Muscle layer of colon (tissue), 2 donors: ENCODE measurements around the gene DNER.

ENCODE experiments used
- H3K27ac ChIP-seq: one replicate; pipeline ENCODE4 v1.7.0; 2013; ENCODE audit warnings: low read depth, mild to moderate bottlenecking, low read length, moderate library complexity
- H3K27me3 ChIP-seq, 2 donors: one replicate each; pipeline ENCODE4 v1.7.0; 2013; ENCODE audit warnings: low read length in 2 of 2, mild to moderate bottlenecking in 2 of 2; ENCODE audit not compliant: insufficient read depth in 2 of 2, control insufficient read depth in 1 of 2
- H3K36me3 ChIP-seq: one replicate; pipeline ENCODE4 v1.7.0; 2013; ENCODE audit warnings: mild to moderate bottlenecking, low read length; ENCODE audit not compliant: insufficient read depth
- H3K4me1 ChIP-seq: one replicate; pipeline ENCODE4 v1.7.0; 2013; ENCODE audit warnings: mild to moderate bottlenecking, low read length; ENCODE audit not compliant: insufficient read depth
- H3K4me3 ChIP-seq, 2 donors: one replicate each; pipeline ENCODE4 v1.7.0; 2013; ENCODE audit warnings: low read length in 2 of 2, low read depth in 1 of 2, mild to moderate bottlenecking in 1 of 2, moderate library complexity in 1 of 2
- H3K9ac ChIP-seq: one replicate; pipeline ENCODE4 v1.7.0; 2013; ENCODE audit warnings: low read length
- H3K9me3 ChIP-seq: one replicate; pipeline ENCODE4 v1.7.0; 2013; ENCODE audit warnings: mild to moderate bottlenecking, low read length
- donor health status: abdominal sarcoma.
- donor health status: Adenocarcinoma of cecum.

The DNER gene

DNA sequence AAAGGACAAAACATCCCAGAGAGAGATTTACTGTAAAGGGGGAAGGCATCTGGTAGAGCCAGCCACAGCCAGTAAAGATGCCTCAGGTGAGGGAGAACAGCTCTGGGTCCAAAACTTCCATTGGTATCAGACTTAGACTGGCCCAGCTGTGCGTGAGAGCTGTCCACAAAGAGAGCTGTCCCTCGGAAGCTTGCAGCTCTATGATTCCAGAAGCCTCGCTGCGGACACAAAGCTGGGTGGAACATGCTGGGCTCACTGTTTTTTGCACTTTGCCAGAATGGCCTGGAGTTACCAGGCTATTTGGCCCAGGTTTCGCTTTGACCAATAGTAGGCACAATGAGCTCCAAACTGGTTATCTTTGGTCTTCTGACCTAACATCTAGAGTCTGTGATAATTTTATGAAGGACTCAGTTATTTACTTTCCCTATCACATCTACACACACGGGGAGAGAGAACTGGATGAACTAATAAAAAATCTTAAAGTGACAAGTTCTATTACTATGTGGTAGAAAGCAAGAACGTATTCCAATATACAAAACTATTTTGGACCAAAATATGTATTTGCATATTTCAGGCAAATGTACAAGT is 101.9 kb downstream of the DNER start:
- no peaks in the 10 kb centered on the region for H3K4me1 ChIP-seq
- no peaks in the 10 kb centered on the region for H3K36me3 ChIP-seq
- no peak overlapping the region for H3K9ac ChIP-seq
- H3K27me3 ChIP-seq: no peaks in the 10 kb centered on the region
- H3K9me3 ChIP-seq: no peaks in the 10 kb centered on the region
- H3K4me3 ChIP-seq: no peak overlapping the region
- no peak overlapping the region for H3K27ac ChIP-seq

DNA sequence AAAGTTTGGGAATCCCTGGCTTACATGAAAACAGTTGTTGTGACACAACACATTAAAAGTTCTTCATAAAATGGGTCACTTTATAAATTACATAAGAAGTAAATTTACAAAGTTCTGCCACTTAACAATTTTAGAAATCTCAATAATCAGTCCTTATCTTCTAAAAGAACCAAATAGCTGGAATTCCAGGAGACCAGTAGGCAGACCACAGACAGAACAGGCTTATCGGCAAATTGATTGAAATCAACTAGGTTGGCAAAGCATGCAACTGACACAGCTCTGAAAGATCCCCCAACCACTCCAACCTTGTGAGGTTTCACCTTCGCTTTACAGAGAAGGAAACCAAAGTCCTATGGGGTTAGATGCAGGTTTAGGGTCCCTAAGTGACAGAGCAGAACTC is 103.0 kb downstream of the DNER start:
- Histone ChIP-seq H3K27me3 (no peaks in the 10 kb centered on the region), H3K9me3 (no peaks in the 10 kb centered on the region), H3K4me3 (no peak overlapping the region), H3K36me3 (no peaks in the 10 kb centered on the region), H3K27ac (no peak overlapping the region), H3K4me1 (no peaks in the 10 kb centered on the region), H3K9ac (no peak overlapping the region)

DNA sequence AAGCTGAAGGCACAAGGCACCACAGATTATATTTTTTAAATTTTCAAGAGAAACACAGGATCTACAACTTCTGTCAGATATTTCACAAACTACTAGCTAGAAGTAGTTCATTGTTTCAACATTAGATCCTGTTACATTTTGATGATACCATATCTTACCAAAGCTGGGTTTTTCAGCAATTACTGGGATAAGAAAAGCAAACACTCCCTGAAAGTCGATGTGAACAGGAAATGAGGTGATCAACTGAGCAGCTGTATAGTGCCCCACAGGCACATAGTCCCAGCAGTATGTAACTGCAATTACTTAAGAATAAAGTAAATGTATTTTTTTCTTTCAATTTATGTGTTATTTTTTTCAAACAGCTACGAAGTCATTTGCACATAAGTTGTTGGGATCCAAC is 103.5 kb downstream of the DNER start:
- H3K36me3 ChIP-seq: no peaks in the 10 kb centered on the region
- no peak overlapping the region for H3K4me3 ChIP-seq
- no peak overlapping the region for H3K27ac ChIP-seq
- no peaks in the 10 kb centered on the region for H3K4me1 ChIP-seq
- no peaks in the 10 kb centered on the region for H3K27me3 ChIP-seq
- no peak overlapping the region for H3K9ac ChIP-seq
- H3K9me3 ChIP-seq: no peaks in the 10 kb centered on the region

DNA sequence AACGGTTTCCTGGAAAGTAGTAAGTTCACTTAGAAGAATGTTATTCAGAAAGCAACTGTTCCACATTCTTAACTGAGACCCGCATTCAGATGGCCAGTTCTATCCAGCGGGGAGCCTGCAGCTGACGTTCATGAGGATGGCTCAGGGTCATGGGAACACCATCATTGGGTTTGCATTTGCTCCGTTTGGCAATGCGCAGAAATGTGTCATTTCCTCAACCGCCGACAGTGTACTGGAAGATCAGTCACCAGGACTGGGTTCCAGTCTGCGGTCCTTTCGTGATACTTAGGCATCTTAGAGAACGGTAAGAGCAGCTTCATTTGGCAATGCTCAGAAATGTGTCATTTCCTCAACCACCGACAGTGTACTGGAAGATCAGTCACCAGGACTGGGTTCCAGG is 104.0 kb downstream of the DNER start:
- Histone ChIP-seq H3K27ac (no peak overlapping the region), H3K27me3 (no peaks in the 10 kb centered on the region), H3K36me3 (no peaks in the 10 kb centered on the region), H3K4me1 (no peaks in the 10 kb centered on the region), H3K4me3 (no peak overlapping the region), H3K9ac (no peak overlapping the region), H3K9me3 (no peaks in the 10 kb centered on the region)

DNA sequence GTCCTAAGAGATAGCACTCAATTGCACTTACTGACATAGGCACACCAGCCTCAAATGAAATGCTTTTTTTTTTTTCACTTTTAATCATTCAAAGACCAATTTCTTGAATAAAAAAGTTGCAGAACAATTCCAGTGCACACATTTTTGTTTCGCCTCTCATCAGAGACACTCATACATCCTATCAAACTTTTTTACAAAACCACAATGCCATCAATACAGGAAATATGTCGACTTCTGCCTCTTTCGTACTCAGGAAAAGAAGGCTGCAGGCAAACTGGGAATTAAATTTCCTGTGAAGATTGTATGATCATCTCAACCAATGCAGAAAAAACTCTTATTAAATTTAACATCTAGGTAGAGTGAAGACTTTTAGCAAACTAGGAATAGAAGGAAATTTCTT is 112.4 kb downstream of the DNER start:
- no peaks in the 10 kb centered on the region for H3K9me3 ChIP-seq
- H3K27me3 ChIP-seq: no peaks in the 10 kb centered on the region
- H3K36me3 ChIP-seq: no peaks in the 10 kb centered on the region
- no peak overlapping the region for H3K9ac ChIP-seq
- no peak overlapping the region for H3K4me3 ChIP-seq
- H3K4me1 ChIP-seq: no peaks in the 10 kb centered on the region
- no peak overlapping the region for H3K27ac ChIP-seq

DNA sequence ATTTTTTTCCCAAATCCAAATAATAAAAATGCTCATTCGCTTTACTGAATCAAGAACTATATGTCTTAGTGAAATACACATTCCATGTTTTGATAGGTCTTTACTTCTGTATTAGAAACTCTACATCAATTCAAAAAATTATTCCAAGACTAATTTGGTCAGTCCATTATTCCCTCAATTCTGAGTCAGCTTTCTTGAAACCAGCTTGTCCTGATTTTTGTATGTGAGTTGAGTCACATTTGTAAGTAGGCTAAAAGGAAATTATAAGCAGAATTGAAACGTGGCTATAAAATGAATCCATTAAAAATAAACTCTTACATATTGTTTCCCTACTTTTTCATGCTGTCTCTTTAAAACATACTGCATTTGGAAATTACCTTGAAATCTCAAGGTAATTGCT is 113.0 kb downstream of the DNER start:
- Histone ChIP-seq H3K4me1 (no peaks in the 10 kb centered on the region), H3K36me3 (no peaks in the 10 kb centered on the region), H3K27me3 (no peaks in the 10 kb centered on the region), H3K27ac (no peak overlapping the region), H3K4me3 (no peak overlapping the region), H3K9ac (no peak overlapping the region), H3K9me3 (no peaks in the 10 kb centered on the region)

DNA sequence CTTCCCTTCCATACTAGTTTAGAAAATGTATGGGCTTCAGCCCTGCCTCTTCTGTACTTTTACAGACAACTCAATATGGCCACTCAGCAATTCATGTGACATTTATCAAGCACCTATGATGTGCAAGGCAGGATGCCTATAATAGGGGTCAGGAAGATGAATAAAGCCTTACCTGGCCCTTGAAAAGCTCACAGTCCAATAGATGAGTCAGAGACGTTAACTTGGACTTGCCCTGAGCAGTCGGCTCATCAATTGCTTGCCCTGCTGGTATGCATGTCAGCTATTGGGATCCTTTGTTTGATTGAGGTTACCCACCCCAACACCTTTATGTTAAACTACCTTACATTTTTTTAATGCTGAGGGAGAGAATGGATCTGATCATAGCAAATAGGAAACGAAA is 116.1 kb downstream of the DNER start:
- H3K36me3 ChIP-seq: no peaks in the 10 kb centered on the region
- H3K4me3 ChIP-seq: no peak overlapping the region
- H3K9ac ChIP-seq: no peak overlapping the region
- H3K4me1 ChIP-seq: no peaks in the 10 kb centered on the region
- H3K27ac ChIP-seq: no peak overlapping the region
- H3K27me3 ChIP-seq: no peaks in the 10 kb centered on the region
- H3K9me3 ChIP-seq: no peaks in the 10 kb centered on the region

DNA sequence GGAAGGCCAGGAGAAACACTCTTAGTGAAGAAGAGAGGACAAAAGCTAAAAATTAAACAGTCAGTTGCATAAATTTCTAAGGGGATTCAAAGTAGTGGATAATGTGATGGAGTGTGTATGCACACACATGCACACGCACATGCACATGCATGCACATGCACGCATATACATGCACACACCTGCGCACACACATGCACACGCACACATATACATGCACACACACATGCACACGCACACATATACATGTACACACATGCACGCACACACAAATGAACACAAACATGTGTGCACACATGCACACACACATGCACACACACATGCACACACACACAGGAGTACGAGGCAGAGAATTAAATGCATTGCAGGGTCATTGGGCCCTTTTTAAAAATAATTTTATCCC is 117.6 kb downstream of the DNER start:
- Histone ChIP-seq H3K9me3 (no peaks in the 10 kb centered on the region), H3K4me3 (no peak overlapping the region), H3K27ac (no peak overlapping the region)

DNA sequence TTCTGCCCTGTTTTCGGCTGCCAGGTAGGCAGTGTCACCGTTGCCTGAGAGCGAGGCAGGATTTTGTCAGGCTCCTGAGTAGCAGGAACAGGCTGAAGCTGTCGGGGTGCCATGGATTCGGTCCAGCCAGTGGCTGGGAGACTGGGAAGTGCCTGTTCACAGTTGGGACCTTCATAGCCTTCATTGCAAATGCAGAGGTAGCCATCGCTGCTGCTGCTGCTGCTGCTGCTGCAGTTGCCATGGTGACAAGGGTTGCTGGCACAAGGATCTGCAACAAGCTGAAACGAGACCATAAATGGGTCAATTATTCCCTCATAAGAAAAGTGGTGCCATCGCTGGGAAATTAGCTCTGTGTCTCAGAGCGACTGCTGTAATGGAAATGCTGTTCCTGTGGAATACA is 122.7 kb downstream of the DNER start:
- H3K9ac ChIP-seq: no peak overlapping the region
- H3K9me3 ChIP-seq: no peaks in the 10 kb centered on the region
- H3K27me3 ChIP-seq: no peaks in the 10 kb centered on the region
- H3K36me3 ChIP-seq: no peaks in the 10 kb centered on the region
- no peak overlapping the region for H3K4me3 ChIP-seq
- no peak overlapping the region for H3K27ac ChIP-seq
- H3K4me1 ChIP-seq: no peaks in the 10 kb centered on the region

More for the DNA sequence above, 117.6 kb downstream of the DNER start:
- no peak overlapping the region for H3K9ac ChIP-seq
- H3K4me1 ChIP-seq: no peaks in the 10 kb centered on the region
- H3K27me3 ChIP-seq: no peaks in the 10 kb centered on the region
- no peaks in the 10 kb centered on the region for H3K36me3 ChIP-seq

DNA sequence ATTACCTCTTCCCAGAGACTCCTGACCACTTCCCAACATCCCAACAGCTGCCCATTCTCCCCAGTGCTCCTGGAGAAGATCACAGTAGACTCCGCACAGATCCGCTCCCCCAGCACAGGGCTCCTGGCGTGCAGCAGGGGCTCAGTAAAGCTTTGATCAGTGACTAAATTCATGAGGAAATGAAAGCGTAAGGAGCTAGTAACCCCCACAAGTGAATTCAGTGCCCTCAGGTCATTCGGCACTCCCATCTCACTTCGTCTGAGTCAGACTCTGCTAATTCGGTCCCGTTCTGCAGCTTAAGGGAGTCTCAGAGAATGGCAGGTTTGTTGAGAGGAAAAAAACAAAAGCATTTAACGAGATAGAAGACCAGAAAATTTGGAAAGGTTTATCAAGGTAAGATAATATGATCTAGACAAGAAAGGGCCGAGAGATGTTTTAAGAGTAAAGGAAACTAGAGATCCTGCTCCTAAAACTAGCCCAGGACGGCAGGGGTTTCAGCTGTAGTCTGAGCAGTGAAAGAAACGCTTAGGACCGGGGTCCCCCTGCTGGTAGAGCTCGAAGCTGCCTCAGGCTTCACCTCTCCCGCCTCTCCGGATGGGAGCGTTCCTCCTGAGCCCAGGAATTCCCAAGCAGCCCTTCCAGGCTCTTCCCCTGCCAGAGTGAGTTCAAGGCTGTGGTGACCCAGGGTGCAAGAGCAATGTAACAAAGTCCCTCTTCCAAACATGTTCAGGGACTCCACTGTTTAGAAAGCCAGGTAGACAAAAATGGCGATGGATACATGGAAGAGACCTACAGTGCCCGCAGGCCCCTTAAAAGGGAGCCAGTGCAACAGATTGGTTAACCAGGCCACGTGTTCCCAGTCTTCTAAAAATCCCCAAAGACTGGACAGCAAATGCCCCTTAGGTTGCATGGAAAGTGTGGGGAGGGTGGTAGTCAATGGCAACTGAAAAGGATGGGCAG is 127.3 kb downstream of the DNER start:
- no peaks in the 10 kb centered on the region for H3K4me1 ChIP-seq
- no peaks in the 10 kb centered on the region for H3K36me3 ChIP-seq
- no peak overlapping the region for H3K9ac ChIP-seq
- H3K9me3 ChIP-seq: no peaks in the 10 kb centered on the region
- no peaks in the 10 kb centered on the region for H3K27me3 ChIP-seq
- H3K27ac ChIP-seq: no peak overlapping the region
- peak overlapping the region in 1 of 2 donors; percentile 50 for H3K4me3 ChIP-seq

DNA sequence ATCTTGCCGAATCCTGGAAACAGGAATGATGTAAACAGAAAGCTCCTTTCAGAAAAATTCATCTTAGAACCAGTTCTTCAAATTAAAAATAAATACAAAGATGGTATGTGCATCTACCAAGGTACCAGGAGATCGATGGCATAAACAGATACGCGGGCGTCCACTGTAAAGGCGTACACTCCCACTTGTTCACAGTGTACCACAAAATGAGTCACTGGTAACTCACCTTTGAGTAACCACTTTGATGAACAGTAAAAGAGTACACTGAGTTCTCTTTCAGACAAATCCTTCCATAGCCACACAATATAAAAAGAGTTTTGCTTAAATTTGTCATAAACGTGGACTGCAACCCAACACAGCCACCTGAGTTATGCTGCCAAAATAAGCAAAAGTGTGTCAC is 128.3 kb downstream of the DNER start:
- Histone ChIP-seq H3K36me3 (no peaks in the 10 kb centered on the region), H3K4me1 (no peaks in the 10 kb centered on the region), H3K9ac (no peak overlapping the region), H3K4me3 (no peak overlapping the region), H3K9me3 (no peaks in the 10 kb centered on the region), H3K27ac (no peak overlapping the region), H3K27me3 (no peaks in the 10 kb centered on the region)

DNA sequence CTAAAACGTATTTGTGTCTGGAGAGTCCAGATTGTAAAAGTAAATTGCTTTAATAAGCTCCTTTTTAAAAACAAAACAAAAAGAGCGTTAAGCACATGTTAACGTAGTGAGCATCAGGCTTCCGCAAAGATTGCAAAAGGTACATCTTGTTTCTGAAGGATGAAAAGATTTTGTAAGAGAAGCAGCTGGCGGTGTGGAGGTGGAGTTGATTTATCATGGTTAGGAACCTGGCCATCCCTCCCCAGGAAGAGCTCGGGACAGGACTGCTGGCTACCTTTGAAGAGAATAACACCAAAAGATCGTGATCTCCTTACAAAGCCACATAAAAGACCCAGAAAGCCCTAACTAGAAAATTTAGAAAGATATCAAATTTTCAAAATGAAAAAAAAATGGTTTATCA is 132.2 kb downstream of the DNER start:
- H3K9me3 ChIP-seq: no peaks in the 10 kb centered on the region
- H3K36me3 ChIP-seq: no peaks in the 10 kb centered on the region
- H3K9ac ChIP-seq: no peak overlapping the region
- no peak overlapping the region for H3K27ac ChIP-seq
- no peaks in the 10 kb centered on the region for H3K27me3 ChIP-seq
- H3K4me3 ChIP-seq: no peak overlapping the region
- H3K4me1 ChIP-seq: no peaks in the 10 kb centered on the region
